SKM-1 (cell line): Measurements from ENCODE around the gene EEF1AKMT4.
"Not testable (repeated sequence)": the region's sequence is repeated elsewhere in the genome, so short reads cannot be mapped to it uniquely, and the experiment has no call there.

Source experiments
- DNase-seq: peaks from one replicate; lab custom pipeline; 2025; ENCODE audit not compliant: unreplicated experiment; lab: John Stamatoyannopoulos, UW

Gene EEF1AKMT4

DNA sequence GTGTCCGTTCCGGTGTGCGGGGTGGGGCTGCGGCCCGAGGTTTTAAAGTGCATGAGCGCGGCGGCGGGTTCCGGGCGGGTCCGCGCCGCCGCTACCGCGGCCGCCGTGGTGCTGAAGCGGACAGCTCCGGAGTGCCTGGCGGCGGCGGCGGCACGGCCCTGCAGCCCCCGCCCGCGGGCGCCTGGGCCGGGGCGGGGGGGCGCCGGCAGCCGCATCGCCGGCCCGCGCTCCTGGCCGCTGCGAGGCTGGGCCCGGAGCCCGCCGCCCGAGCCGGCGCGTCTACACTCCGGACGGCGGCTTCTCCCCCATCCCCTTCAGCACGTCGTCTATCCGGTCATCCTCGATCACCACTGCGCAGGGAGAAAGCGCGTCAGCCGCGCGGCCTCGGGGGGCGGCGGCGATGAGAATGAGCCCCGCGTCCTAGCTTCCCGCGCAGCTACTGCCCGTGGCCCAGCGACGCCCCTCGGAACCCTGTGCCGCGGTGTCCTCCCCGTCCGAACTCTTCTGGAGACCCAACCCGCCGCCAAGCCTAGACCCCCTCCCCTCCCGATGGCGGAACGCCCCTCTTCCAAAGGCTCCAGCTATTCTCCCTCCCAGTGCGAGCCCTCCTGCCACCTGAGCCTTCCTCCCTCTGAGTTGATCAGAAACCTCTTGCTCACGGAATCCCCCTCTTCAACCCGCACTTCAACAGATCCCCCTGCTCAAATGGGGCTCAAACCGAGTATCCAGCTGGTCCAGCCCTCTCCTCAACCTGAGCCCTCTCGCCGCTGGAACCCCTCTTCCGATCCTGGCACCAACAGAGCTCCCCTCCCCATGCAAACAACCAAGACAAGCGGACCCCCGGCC lies 10.6 kb downstream of the EEF1AKMT4 start:
- DNase-seq: no peak

- DNase-seq: no peak
Observed at GRCh38 chr3:184260724-184261269, 11.3 kb downstream of the EEF1AKMT4 start.

GRCh38 chr3:184261270-184261853 lies 11.9 kb downstream of the EEF1AKMT4 start, which contains the start of gene CAMK2N2:
TSS of gene CAMK2N2 (minus strand) at chr3:184261553. CDS start at chr3:184261285, 268 bp downstream.
- DNase-seq: peak; percentile 10

DNA sequence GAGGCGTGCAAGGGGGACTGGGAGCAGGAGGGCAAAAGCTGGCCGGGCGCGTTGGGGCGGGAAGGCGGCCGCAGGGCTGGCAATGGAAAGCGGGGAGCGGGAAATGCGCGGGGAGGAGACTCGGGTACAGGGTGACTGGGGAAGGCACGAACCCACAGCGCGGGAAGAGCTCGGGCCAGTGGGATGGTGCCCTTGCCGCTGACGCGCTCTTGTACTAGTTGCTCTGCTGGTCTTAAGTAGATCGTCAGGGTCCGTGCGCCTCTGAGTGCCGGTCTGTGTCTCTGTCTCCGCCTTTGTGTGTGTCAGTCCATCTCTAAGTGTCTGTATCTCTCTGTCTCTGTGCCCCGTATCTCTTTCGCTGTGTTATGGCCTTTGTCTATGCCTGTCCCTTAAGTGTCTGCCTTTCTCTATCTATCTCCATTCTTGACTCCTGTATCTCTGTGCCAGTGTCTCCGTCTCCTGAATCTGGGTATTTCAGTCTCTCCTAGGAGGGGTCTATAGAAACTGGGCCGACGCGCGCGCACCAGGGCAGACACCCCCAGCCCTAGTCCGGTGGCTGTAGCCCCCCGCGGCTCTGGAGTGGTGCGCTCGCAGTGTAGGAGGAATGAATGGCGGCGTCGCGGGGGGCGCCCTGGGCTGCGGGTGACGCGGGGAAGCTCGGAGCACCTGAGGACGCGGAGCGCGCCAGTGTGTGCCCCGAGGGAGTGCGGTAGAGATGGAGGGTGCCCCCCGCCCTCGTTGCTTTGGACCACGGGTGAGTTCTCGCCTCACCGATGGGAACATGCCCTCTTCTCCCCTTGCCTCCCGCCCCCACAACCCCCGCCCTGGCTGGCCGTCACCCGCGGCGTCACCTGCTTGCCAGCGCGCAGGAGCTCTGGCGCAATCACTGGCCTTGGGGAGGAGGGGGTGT lies 12.6 kb downstream of the EEF1AKMT4 start:
- no peak for DNase-seq

DNA sequence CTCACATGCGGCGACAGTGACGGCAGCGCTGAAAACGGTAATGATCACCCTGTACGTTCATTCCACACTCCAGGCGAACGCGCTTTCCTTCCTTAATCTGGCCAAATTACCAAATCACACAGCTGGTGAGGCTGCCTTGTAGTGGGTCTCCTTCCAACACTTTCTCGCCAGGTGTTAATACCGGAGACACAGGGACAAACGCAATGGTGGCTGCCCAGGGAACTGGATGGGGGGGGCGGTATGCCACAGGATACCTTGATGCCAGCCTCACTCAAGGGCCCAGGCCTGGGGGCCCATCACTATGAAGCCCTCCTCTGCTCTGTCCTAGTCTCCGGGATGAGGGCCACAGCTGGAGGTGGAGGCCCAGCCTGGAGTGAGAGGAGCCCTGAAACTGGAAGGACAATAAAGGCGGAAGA lies 13.3 kb downstream of the EEF1AKMT4 start:
- DNase-seq: no peak

DNA sequence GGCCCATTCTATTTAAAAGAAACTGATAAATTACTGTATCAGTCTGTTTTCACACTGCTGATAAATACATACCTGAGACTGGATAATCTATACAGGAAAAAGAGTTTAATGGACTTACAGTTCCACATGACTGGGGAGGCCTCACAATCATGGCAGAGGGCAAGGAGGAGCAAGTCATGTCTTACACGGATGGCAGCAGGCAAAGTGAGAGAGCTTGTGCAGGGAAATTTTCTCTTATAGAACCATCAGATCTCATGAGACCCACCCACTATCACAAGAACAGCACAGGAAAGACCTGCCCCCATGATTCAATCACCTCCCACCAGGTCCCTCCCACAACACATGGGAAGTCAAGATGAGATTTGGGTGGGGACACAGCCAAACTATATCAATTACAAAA lies 17.8 kb downstream of the EEF1AKMT4 start:
- not testable (repeated sequence) for DNase-seq

DNA sequence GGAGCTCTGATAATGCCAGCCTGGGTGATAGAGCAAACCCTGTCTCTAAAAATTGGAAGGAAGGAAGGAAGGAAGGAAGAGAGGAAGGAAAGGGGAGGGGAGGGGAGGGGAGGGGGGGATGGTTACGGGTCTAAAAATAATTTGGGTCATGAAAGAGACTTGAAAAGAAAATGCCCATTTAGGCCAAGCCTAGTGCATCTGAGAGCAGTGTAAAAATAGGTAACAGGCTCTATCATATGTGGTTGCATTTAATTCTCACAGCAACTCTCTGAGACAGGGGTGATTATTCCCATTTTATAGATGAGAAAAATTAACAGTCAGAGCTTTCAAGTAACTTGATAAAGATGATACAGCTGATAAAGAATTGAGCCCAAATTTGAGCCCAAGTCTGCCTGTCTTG lies 22.8 kb downstream of the EEF1AKMT4 start:
- no peak for DNase-seq

DNA sequence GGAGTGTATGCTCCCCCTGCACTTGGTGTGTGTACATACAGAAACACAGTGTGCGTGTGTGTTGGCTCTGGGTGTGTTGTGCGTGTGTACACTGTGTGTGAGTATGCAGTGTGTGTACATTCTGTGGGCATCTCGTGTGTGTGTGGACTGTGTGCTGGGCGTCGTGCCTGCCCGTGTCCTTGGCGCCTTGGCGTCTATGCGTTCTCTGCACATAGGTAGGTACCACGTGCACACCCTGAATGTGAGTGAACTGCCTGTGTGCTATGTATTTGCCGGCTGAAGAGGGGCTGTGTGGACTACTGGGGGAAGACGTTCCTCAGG lies 25.9 kb downstream of the EEF1AKMT4 start:
- no peak for DNase-seq

DNA sequence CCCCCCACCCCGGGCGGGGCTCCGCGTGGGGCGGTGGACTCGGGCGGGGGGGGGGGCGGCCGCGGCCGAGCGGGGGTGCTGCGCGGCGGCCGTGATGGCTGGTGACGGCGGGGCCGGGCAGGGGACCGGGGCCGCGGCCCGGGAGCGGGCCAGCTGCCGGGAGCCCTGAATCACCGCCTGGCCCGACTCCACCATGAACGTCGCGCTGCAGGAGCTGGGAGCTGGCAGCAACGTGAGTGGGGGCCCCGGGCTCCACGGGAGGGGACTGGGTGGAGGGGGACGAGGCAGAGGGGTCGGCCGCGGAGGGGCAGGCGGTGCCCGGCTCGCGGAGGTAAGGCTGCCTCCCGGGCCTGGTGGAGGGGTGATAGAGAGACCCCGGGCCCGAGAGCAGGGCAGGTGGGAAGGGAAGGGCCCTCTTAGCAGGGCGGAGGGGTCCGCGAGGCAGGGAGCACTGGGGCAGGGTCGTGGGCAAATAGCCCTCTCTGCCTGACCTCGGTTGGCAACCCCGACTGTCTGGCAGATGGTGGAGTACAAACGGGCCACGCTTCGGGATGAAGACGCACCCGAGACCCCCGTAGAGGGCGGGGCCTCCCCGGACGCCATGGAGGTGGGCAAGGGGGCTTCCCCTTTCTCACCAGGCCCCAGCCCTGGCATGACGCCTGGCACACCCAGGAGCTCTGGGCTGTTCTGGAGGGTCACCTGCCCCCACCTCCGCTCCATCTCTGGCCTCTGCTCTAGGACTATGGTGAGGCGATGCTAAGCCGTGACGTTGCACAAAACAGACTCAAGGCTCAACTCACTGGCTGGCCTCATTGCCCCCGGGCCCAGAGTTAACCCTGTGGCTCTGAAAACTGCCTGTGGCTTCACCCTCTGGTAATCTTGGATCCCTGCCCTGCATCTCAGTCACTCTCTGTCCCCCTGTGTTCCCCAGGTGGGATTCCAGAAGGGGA lies 26.8 kb downstream of the EEF1AKMT4 start, which contains the start of gene ECE2:
TSS of gene ECE2 (plus strand) at position 62 of the 950 bp plus-strand sequence. CDS start at position 194, 132 bp downstream.
- no peak for DNase-seq

DNA sequence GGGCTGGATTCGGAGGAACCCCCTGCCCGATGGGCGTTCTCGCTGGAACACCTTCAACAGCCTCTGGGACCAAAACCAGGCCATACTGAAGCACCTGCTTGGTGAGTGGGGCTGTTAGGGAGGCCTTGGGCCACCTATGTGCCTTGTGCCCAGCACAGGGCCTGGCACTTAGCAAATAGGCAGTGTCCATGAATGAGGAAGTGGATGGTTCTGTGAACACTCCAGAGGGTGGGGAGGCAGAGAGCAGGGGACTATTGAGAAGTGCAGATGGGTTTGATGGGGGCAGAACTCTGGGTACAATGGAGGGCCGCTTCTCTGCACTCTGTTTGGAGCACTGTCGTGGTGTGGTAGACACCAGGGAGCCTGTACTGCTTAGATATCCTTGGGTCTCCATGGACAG lies 27.9 kb downstream of the EEF1AKMT4 start:
- no peak for DNase-seq

DNA sequence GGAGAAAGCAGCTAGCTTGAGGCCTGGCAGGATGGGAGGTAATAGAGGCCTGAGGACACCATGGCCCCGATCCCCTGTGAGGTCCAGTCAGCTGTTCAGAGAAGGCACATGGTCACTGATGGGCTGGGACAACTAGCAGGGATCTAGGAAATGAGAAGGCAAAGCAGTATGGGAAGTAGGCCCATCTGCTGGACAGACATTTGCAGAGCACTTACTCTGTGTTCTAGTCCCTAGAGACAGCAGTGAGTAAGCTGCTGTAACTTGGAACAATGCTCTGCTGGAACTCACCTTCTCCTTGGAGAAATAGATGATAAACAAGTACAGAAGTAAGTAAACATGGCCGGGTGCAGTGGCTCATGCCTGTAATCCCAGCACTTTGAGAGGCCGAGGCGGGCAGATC lies 33.5 kb downstream of the EEF1AKMT4 start:
- DNase-seq: no peak

- no peak for DNase-seq
Observed at GRCh38 chr3:184283681-184284080, 34.2 kb downstream of the EEF1AKMT4 start.

GRCh38 chr3:184284696-184285095 lies 35.2 kb downstream of the EEF1AKMT4 start:
- peak; percentile 9 for DNase-seq

DNA sequence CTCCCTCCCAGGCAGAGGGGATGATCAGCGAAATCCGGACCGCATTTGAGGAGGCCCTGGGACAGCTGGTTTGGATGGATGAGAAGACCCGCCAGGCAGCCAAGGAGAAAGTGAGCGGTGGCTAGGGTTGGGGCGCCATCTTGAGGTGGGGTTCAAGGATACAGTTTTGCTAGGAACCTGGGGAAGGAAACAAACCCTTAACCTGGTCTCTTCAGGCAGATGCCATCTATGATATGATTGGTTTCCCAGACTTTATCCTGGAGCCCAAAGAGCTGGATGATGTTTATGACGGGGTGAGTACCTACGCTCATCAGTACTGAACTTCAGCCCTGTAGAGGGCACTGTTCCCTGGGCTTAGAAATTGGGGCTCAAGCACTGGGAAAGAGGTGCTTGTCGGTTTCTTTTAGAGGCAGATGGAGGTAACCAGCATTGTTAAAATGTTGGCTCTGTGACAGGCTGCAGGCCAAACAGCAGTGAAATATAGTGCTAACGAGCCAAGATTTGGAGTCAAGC lies 40.0 kb downstream of the EEF1AKMT4 start:
- peak; percentile 14 for DNase-seq

- DNase-seq: no peak
Observed at GRCh38 chr3:184290331-184290730, 40.9 kb downstream of the EEF1AKMT4 start.

GRCh38 chr3:184291044-184291737 lies 41.7 kb downstream of the EEF1AKMT4 start:
- DNase-seq: no peak

DNA sequence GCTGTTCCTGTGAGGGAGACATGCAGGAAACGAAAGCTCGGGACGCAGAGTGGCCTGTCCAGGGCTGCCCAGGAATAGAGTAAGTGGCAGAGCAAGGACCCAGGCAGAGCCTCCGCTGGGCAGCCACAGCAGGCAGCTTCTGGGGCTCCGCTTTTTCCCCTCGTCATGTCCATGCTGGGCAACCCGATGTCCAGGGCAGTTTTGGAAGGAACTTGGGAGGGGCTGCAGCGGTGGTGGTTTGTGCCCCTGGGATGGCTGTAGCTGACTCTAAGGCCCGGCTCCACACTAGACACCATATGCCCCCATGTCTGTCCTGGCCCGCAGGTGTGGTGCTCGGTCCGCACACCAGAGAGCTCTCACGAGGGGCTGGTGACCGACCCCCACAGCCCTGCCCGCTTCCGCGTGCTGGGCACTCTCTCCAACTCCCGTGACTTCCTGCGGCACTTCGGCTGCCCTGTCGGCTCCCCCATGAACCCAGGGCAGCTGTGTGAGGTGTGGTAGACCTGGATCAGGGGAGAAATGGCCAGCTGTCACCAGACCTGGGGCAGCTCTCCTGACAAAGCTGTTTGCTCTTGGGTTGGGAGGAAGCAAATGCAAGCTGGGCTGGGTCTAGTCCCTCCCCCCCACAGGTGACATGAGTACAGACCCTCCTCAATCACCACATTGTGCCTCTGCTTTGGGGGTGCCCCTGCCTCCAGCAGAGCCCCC lies 42.4 kb downstream of the EEF1AKMT4 start:
- no peak for DNase-seq

DNA sequence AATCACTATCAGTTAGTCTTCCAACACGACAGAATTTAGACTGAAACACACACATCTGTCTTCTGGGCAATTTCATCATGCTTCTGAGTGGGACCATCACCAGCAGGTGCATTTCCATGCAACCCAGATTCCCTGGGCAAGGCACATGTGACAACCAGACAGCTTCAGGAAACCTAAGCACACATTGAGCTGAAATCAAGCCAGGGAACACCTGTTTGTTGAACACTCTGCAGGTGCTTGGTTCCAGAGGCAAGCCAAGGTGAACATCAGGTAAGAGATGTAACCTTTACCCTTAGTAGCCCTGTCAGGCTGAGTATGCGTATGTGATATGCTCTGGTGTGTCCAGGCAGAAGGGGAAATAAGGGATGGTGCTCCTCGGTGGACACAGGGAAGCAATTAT lies 46.3 kb downstream of the EEF1AKMT4 start:
- no peak for DNase-seq

DNA sequence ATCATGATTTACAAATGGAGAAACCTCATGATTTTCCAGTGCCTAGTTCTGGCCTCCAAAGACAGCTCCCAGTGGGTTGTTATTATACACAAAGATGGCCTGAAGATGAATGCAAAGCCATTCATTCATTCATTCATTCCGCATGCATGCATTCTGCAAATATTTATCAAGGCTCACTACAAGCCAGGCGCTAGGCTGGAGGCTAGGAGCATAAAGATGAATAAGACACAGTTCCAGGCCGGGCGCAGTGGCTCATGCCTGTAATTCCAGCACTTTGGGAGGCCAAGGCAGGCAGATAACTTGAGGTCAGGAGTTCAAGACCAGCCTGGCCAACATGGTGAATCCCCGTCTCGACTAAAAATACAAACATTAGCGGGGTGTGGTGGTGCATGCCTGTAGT lies 47.1 kb downstream of the EEF1AKMT4 start:
- DNase-seq: no peak
